Panc1 (cell line): Measurements from ENCODE around the gene GJA4. TPM values are rescaled to one million over a fixed set of nuclear protein-coding genes. Genes with fewer than 3 reads are reported as not detected.

Experiments
- ATAC-seq: fragments of 200-7000 bp; cut with Tn5 transposase; 2 replicates; pipeline ENCODE4 v1.9.1; 2020; ENCODE audit warnings: mild to moderate bottlenecking, moderate library complexity
- Bru-seq: library from RNA; stranded (reverse); fragments of 400-500 nt; gene quantifications from one replicate; lab custom pipeline; 2021; lab: Mats Ljungman, UMichigan
- BruChase-seq, 2 experiments: library from RNA; stranded (reverse); fragments of 400-500 nt; gene quantifications; one replicate each; lab custom pipeline; 2021; lab: Mats Ljungman, UMichigan
- BruUV-seq: library from RNA; stranded (reverse); fragments of 400-500 nt; replicated peaks from 2 replicates; lab custom pipeline; 2021; lab: Mats Ljungman, UMichigan
- CTCF ChIA-PET: fragments of 300-600 bp; sonication (Branson Sonifier 250); formaldehyde crosslinking; loops from one replicate; lab custom pipeline; 2022; ENCODE audit warnings: antibody characterized with exemption; lab: Charles Lee
- POLR2A ChIA-PET: fragments of 300-600 bp; sonication (Branson Sonifier 250); formaldehyde crosslinking; loops from one replicate; lab custom pipeline; 2022; ENCODE audit warnings: antibody characterized with exemption; lab: Charles Lee
- DNase-seq: peaks from one replicate; pipeline ENCODE4 v3.0.0-alpha.2; 2010; ENCODE audit warnings: low read depth, low spot score
- H3K27ac ChIP-seq: 2 replicates; pipeline ENCODE4 v1.5.1; 2011; ENCODE audit warnings: mild to moderate bottlenecking, low read length, inconsistent platforms
- H3K27me3 ChIP-seq: fragments of 200-500 bp; sonication (Bioruptor generic); 2 replicates; pipeline ENCODE4 v1.6.0; 2014; ENCODE audit warnings: low read length, inconsistent platforms; ENCODE audit not compliant: control insufficient read depth, insufficient read depth
- H3K36me3 ChIP-seq: fragments of 200-500 bp; sonication (Bioruptor generic); 2 replicates; pipeline ENCODE4 v1.5.1; 2014; ENCODE audit warnings: inconsistent platforms, mild to moderate bottlenecking, low read length, moderate library complexity; ENCODE audit not compliant: control insufficient read depth, insufficient read depth
- H3K4me1 ChIP-seq: 2 replicates; pipeline ENCODE4 v1.5.1; 2011; ENCODE audit warnings: inconsistent platforms, mild to moderate bottlenecking, low read length, moderate library complexity; ENCODE audit not compliant: control insufficient read depth, insufficient read depth
- H3K4me3 ChIP-seq, 2 experiments: 2 replicates each; pipeline ENCODE4 v1.5.1; 2011 to 2012; ENCODE audit warnings: low read depth in 2 of 2, low read length in 2 of 2, mild to moderate bottlenecking in 2 of 2, inconsistent platforms in 1 of 2, moderate library complexity in 1 of 2
- H3K9me3 ChIP-seq: fragments of 200-500 bp; sonication (Bioruptor generic); 2 replicates; pipeline ENCODE4 v1.5.1; 2014; ENCODE audit warnings: low read depth, mild to moderate bottlenecking, inconsistent platforms, low read length, moderate library complexity; ENCODE audit not compliant: control insufficient read depth, insufficient read depth
- CTCF ChIP-seq: fragments of 450-650 bp; IDR thresholded peaks from 2 replicates; pipeline ENCODE4 v1.5.1; 2017; ENCODE audit warnings: mild to moderate bottlenecking
- POLR2AphosphoS5 ChIP-seq: IDR thresholded peaks from 2 replicates; pipeline ENCODE4 v1.6.1; 2012; ENCODE audit warnings: mild to moderate bottlenecking, low read depth, low read length, moderate library complexity
- REST ChIP-seq, 2 experiments: IDR thresholded peaks; 2 replicates each; pipeline ENCODE4 v1.6.1; 2011 to 2012; ENCODE audit warnings: low read depth in 2 of 2, control low read depth in 1 of 2, low read length in 1 of 2, mild to moderate bottlenecking in 1 of 2, moderate library complexity in 1 of 2; ENCODE audit not compliant: insufficient read depth in 1 of 2
- SIN3A ChIP-seq: IDR thresholded peaks from 2 replicates; pipeline ENCODE4 v1.6.1; 2012; ENCODE audit warnings: low read depth, mild to moderate bottlenecking, low read length, moderate library complexity, borderline replicate concordance; ENCODE audit not compliant: insufficient read depth
- TCF7L2 ChIP-seq: IDR thresholded peaks from 2 replicates; pipeline ENCODE4 v1.6.1; 2011; ENCODE audit warnings: mild to moderate bottlenecking, low read depth, low read length, inconsistent platforms
- in situ Hi-C: cut with HindIII; loops from 2 replicates; pipeline ENCODE4 v1.10.0; 2016; ENCODE audit warnings: low sequenced_read_pairs, low pct_unique_long_range_greater_than_20kb
- intact Hi-C: fragments of 100-400 bp; cut with micrococcal nuclease; formaldehyde crosslinking; loops from one replicate; pipeline ENCODE4 v1.10.0; 2022; ENCODE audit not compliant: unreplicated experiment
- long read RNA-seq: library from polyadenylated mRNA; unstranded; transcript quantifications from one replicate; pipeline ENCODE4 v2.0.0, GENCODE V29; 2021; ENCODE audit not compliant: unreplicated experiment
- polyA plus RNA-seq: library from polyadenylated mRNA; unstranded; fragments of >200 nt; gene quantifications from one replicate; pipeline ENCODE4 v1.2.1, GENCODE V29; 2012; ENCODE audit warnings: missing spikeins; ENCODE audit not compliant: insufficient read length
- total RNA-seq: library from RNA; stranded (reverse); gene quantifications from one replicate; pipeline ENCODE4 v1.2.1, GENCODE V29; 2021; ENCODE audit not compliant: unreplicated experiment

Gene GJA4
- not detected for total RNA-seq
- polyA plus RNA-seq, result not detected
- Bru-seq, nascent RNA, result not detected
- BruChase-seq, experiment 1, labeled RNA remaining after a 2-hour chase, result not detected
- BruChase-seq, experiment 2, labeled RNA remaining after a 6-hour chase, result not detected
- long read RNA-seq, result 0 reads

GRCh38 chr1:34792868-34793727, at the start of gene GJA4:
TSS of gene GJA4 (plus strand) at chr1:34792999. CDS start at chr1:34794214, 1,215 bp downstream.
- Histone ChIP-seq H3K4me1 (no peaks in the 10 kb centered on the region), H3K9me3 (no peaks in the 10 kb centered on the region), H3K27me3 (no peaks in the 10 kb centered on the region), H3K36me3 (no peaks in the 10 kb centered on the region), H3K27ac (no peak within 1 kb of the TSS), H3K4me3 (no peak within 1 kb of the TSS)
- intact Hi-C loops, result no loop called here
- ChIA-PET POLR2A (no interaction called here), CTCF (no interaction called here)
- ATAC-seq (no peak), DNase-seq (no peak)
- BruUV-seq, result no TSS peak
- in situ Hi-C loops, result no loop called here
- no peak for TF ChIP-seq SIN3A
- no peak for TF ChIP-seq POLR2AphosphoS5
- no peak for TF ChIP-seq REST (IDR thresholded peaks at IDR 0.05; ENCODE audit: insufficient read depth in 1 of 2, low read depth in 2 of 2, low read length in 1 of 2)
- no peak for TF ChIP-seq CTCF
- no peak for TF ChIP-seq TCF7L2

DNA sequence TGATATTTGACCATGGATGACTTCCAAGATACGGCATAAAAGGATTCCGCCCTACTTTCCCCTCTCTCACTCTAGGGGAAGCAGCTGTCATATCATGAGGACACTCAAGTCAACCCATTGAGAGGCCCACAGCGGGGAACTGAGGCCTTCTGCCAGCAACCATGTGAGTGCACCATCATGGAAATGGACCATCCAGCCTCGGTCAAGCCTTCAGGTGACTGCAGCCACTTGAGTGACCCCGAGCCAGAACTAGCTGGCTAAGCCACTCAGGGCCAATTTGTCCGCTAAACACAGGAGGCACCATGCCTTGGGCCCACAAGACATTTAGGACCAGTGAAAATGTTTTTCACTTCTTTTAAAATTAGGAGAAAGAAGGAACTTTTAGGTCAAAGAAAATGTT, 49.0 kb upstream of the GJA4 start:
- ChIA-PET POLR2A (no interaction called here), CTCF (interaction anchor here (0.6 to 2.2 kb wide), 3 partner anchors 11 to 1111 kb away, joined by 3 to 21 read pairs (median 4); partner anchors contain the start of gene GJB5)
- H3K36me3 ChIP-seq, result no peaks in the 10 kb centered on the region
- no peak overlapping the region for H3K4me3 ChIP-seq
- in situ Hi-C loops (no loop called here), intact Hi-C loops (loop anchor here (2.0 to 10.0 kb wide), 6 partner anchors 63 to 1111 kb away; no protein-coding TSS in a partner anchor)
- no peak overlapping the region for H3K27ac ChIP-seq
- no TSS peak for BruUV-seq
- H3K27me3 ChIP-seq, result no peaks in the 10 kb centered on the region
- ATAC-seq (no peak), DNase-seq (no peak)
- no peaks in the 10 kb centered on the region for H3K4me1 ChIP-seq
- TF ChIP-seq POLR2AphosphoS5, result no peak
- no peak for TF ChIP-seq REST (IDR thresholded peaks at IDR 0.05; ENCODE audit: insufficient read depth in 1 of 2, low read depth in 2 of 2, low read length in 1 of 2)
- no peak for TF ChIP-seq TCF7L2
- TF ChIP-seq SIN3A, result no peak
- TF ChIP-seq CTCF, result no peak
- no peaks in the 10 kb centered on the region for H3K9me3 ChIP-seq
